ENCODE data around the gene NR4A3. TPM values are rescaled to one million over a fixed set of nuclear protein-coding genes. Genes with fewer than 3 reads are reported as not detected.

The NR4A3 gene
- polyA plus RNA-seq, 1 of the 3 experiments (the other 2 are of a cell fraction): 1.3 TPM

- Histone ChIP-seq H3K4me3 (ENCODE audit: low read depth in 2 of 2, low read length in 1 of 2) (peak overlapping the region; percentile 69 to 85), H3K9me3 (no peaks in the 10 kb centered on the region), H4K20me1 (ENCODE audit: insufficient read depth) (no peaks in the 10 kb centered on the region; the same call in 1 of the 2 replicates), H3K9me2 (no peaks in the 10 kb centered on the region), H3K27ac (ENCODE audit: low read depth in 2 of 2, low read length in 1 of 2) (peak overlapping the region; percentile 95 to 97), H3K79me2 (ENCODE audit: insufficient read depth) (peaks cover 15% of the 10 kb centered on the region), H3K36me3 (replicated peaks in 1 of 2; ENCODE audit: control insufficient read depth in 1 of 2, insufficient read depth in 2 of 2, low read length in 1 of 2) (no peaks in the 10 kb centered on the region), H3K4me1 (ENCODE audit: control insufficient read depth in 1 of 2, insufficient read depth in 2 of 2, low read depth in 1 of 2, low read length in 1 of 2) (peaks cover 22 to 27% of the 10 kb centered on the region in 2 experiments; a peak in 3 of 4 replicates), H3K27me3 (ENCODE audit: insufficient read depth) (no peaks in the 10 kb centered on the region), H3K9ac (peak overlapping the region; percentile 96), H3F3A (replicated peaks; ENCODE audit: insufficient read depth) (peaks cover 26% of the 10 kb centered on the region), H2AFZ (ENCODE audit: low read depth) (peak overlapping the region; percentile 23; the same call in 1 of the 2 replicates), H3K4me2 (peak overlapping the region; percentile 87)
- CTCF ChIA-PET: interaction anchor here (0.6 to 1.2 kb wide), 4 partner anchors 82 to 656 kb away, joined by 3 to 4 read pairs (median 3); no protein-coding TSS in a partner anchor
- TF ChIP-seq JUND (IDR thresholded peaks at IDR 0.05) (no peak), TAF1 (IDR thresholded peaks at IDR 0.05; ENCODE audit: borderline replicate concordance, low read depth, low read length) (peak; percentile 40; the same call in 1 of the 2 replicates), SIN3A (IDR thresholded peaks at IDR 0.05; ENCODE audit: borderline replicate concordance, low read depth, low read length) (0 out of 2 replicates have a peak, but pooled peaks have one; percentile 79), PBX3 (IDR thresholded peaks at IDR 0.05) (0 out of 2 replicates have a peak, but pooled peaks have one; percentile 3), GABPA (IDR thresholded peaks at IDR 0.05; ENCODE audit: low read depth) (peak; percentile 62), POLR2AphosphoS5 (IDR thresholded peaks at IDR 0.05; ENCODE audit: low read depth, low read length) (peak; percentile 65), USF1 (IDR thresholded peaks at IDR 0.05; ENCODE audit: borderline replicate concordance, low read depth) (0 out of 2 replicates have a peak, but pooled peaks have one; percentile 38), RCOR1 (IDR thresholded peaks at IDR 0.05; ENCODE audit: low read length) (no peak), EP300 (IDR thresholded peaks at IDR 0.05; ENCODE audit: borderline replicate concordance in 1 of 2, low read depth in 1 of 2, low read length in 1 of 2) (peak in 1 of 2 experiments; percentile 12; a peak in 1 of 4 replicates), YY1 (IDR thresholded peaks at IDR 0.05; ENCODE audit: low read depth) (no peak), TCF12 (IDR thresholded peaks at IDR 0.05) (no peak), CTCF (IDR thresholded peaks at IDR 0.05) (peak; percentile 11; the same call in 1 of the 2 replicates), TEAD4 (IDR thresholded peaks at IDR 0.05; ENCODE audit: borderline replicate concordance, insufficient read depth) (peak; percentile 22; the same call in 1 of the 2 replicates), MAX (IDR thresholded peaks at IDR 0.05; ENCODE audit: low read depth) (peak; percentile 12; the same call in 1 of the 2 replicates), MXI1 (IDR thresholded peaks at IDR 0.05; ENCODE audit: low read depth, low read length) (peak; percentile 92), ELF1 (IDR thresholded peaks at IDR 0.05) (peak; percentile 70)
- POLR2A ChIA-PET: interaction anchor here (0.7 to 1.3 kb wide), 5 partner anchors 342 to 520 kb away, joined by 3 to 5 read pairs (median 3); no protein-coding TSS in a partner anchor
- peak; percentile 86 for DNase-seq
- 0% methylated on average over 6 of the region's 54 CpGs for WGBS (ENCODE audit: low lambda C conversion rate)
Measured at GRCh38 chr9:99819123-99819855, 2.4 kb upstream of the NR4A3 start.
